HEK293 (cell line): ENCODE results near the gene EXOSC2.
"Not testable (repeated sequence)": the region's sequence is repeated elsewhere in the genome, so short reads cannot be mapped to it uniquely, and the experiment has no call there.

Experiments used
- CTCF ChIA-PET: fragments of 350-600 bp; formaldehyde crosslinking; extraction: SDS; loops from one replicate; lab custom pipeline; 2021; ENCODE audit warnings: antibody characterized with exemption; lab: Yijun Ruan, JAX
- POLR2A ChIA-PET: fragments of 300-600 bp; formaldehyde crosslinking; extraction: SDS; loops from one replicate; lab custom pipeline; 2020; ENCODE audit warnings: antibody characterized with exemption, inconsistent platforms; lab: Yijun Ruan, JAX
- H3K27ac ChIP-seq: fragments of 200-500 bp; sonication (Bioruptor generic); 2 replicates; pipeline ENCODE4 v1.5.1; 2014; ENCODE audit warnings: low read depth, low read length, control low read depth, inconsistent platforms; ENCODE audit errors: extremely low read depth
- H3K36me3 ChIP-seq, 2 experiments: fragments of 200-500 bp in 1 of 2; sonication (Bioruptor generic) in 1 of 2; 1 replicate in 1 of 2; 2 replicates in 1 of 2; pipeline ENCODE4 v1.5.1; 2014 to 2017; ENCODE audit warnings: inconsistent platforms in 2 of 2, low read length in 2 of 2; ENCODE audit not compliant: control insufficient read depth in 2 of 2, insufficient read depth in 1 of 2
- H3K4me1 ChIP-seq: fragments of 200-500 bp; sonication (Bioruptor generic); 2 replicates; pipeline ENCODE4 v1.5.1; 2014; ENCODE audit warnings: mild to moderate bottlenecking, low read length, inconsistent platforms; ENCODE audit not compliant: control insufficient read depth, insufficient read depth
- H3K4me3 ChIP-seq: 2 replicates; pipeline ENCODE4 v1.5.1; 2011; ENCODE audit warnings: low read depth, mild to moderate bottlenecking, control low read depth, low read length, moderate library complexity
- H3K9me3 ChIP-seq: fragments of 200-500 bp; sonication (Bioruptor generic); 2 replicates; pipeline ENCODE4 v1.5.1; 2014; ENCODE audit warnings: low read depth, low read length, inconsistent platforms; ENCODE audit not compliant: control insufficient read depth, insufficient read depth
- AEBP2 ChIP-seq: fragments of 450-650 bp; formaldehyde crosslinking; IDR thresholded peaks from 2 replicates; pipeline ENCODE4 v1.5.1; 2016; ENCODE audit warnings: missing biosample characterization, missing genetic modification characterization, borderline replicate concordance
- HIC1 ChIP-seq: fragments of 450-650 bp; formaldehyde crosslinking; IDR thresholded peaks from 2 replicates; pipeline ENCODE4 v1.5.1; 2016; ENCODE audit warnings: missing biosample characterization, missing genetic modification characterization
- KLF1 ChIP-seq: fragments of 450-650 bp; formaldehyde crosslinking; IDR thresholded peaks from 2 replicates; pipeline ENCODE4 v1.5.1; 2016; ENCODE audit warnings: missing biosample characterization, missing genetic modification characterization
- KLF16 ChIP-seq: fragments of 450-650 bp; formaldehyde crosslinking; IDR thresholded peaks from 2 replicates; pipeline ENCODE4 v1.5.1; 2017; ENCODE audit warnings: missing biosample characterization, missing genetic modification characterization
- SP7 ChIP-seq: fragments of 450-650 bp; formaldehyde crosslinking; IDR thresholded peaks from 2 replicates; pipeline ENCODE4 v1.5.1; 2016; ENCODE audit warnings: missing biosample characterization, missing genetic modification characterization
- ZBTB1 ChIP-seq: fragments of 450-650 bp; formaldehyde crosslinking; IDR thresholded peaks from 2 replicates; pipeline ENCODE4 v1.5.1; 2016; ENCODE audit warnings: missing biosample characterization, missing genetic modification characterization
- ZBTB48 ChIP-seq: fragments of 450-650 bp; formaldehyde crosslinking; IDR thresholded peaks from 2 replicates; pipeline ENCODE4 v1.5.1; 2016; ENCODE audit warnings: missing biosample characterization, missing genetic modification characterization
- ZEB2 ChIP-seq: fragments of 450-650 bp; formaldehyde crosslinking; IDR thresholded peaks from 2 replicates; pipeline ENCODE4 v1.5.1; 2016; ENCODE audit warnings: missing biosample characterization, missing genetic modification characterization
- ZNF18 ChIP-seq: fragments of 450-650 bp; formaldehyde crosslinking; IDR thresholded peaks from 2 replicates; pipeline ENCODE4 v1.5.1; 2016; ENCODE audit warnings: missing biosample characterization, missing genetic modification characterization
- ZNF335 ChIP-seq: fragments of 450-650 bp; formaldehyde crosslinking; conservative IDR thresholded peaks from 2 replicates; pipeline ENCODE4 v1.5.1; 2016; ENCODE audit warnings: missing biosample characterization, missing genetic modification characterization
- ZNF350 ChIP-seq: fragments of 450-650 bp; formaldehyde crosslinking; IDR thresholded peaks from 2 replicates; pipeline ENCODE4 v1.5.0; 2017; ENCODE audit warnings: missing biosample characterization, mild to moderate bottlenecking, missing genetic modification characterization
- ZNF366 ChIP-seq: fragments of 450-650 bp; formaldehyde crosslinking; conservative IDR thresholded peaks from 2 replicates; pipeline ENCODE4 v1.5.1; 2016; ENCODE audit warnings: missing biosample characterization, missing genetic modification characterization
- ZNF473 ChIP-seq: fragments of 450-650 bp; formaldehyde crosslinking; IDR thresholded peaks from 2 replicates; pipeline ENCODE4 v1.5.1; 2017; ENCODE audit warnings: missing biosample characterization, missing genetic modification characterization
- ZNF514 ChIP-seq: fragments of 450-650 bp; formaldehyde crosslinking; IDR thresholded peaks from 2 replicates; pipeline ENCODE4 v1.5.1; 2016; ENCODE audit warnings: missing biosample characterization, missing genetic modification characterization
- ZNF544 ChIP-seq: fragments of 450-650 bp; formaldehyde crosslinking; IDR thresholded peaks from 2 replicates; pipeline ENCODE4 v1.5.0; 2017; ENCODE audit warnings: missing biosample characterization, missing genetic modification characterization
- ZNF585B ChIP-seq: fragments of 450-650 bp; formaldehyde crosslinking; IDR thresholded peaks from 2 replicates; pipeline ENCODE4 v1.5.1; 2016; ENCODE audit warnings: missing biosample characterization, missing genetic modification characterization
- ZNF600 ChIP-seq: fragments of 450-650 bp; formaldehyde crosslinking; IDR thresholded peaks from 2 replicates; pipeline ENCODE4 v1.5.1; 2016; ENCODE audit warnings: missing biosample characterization, missing genetic modification characterization
- ZNF660 ChIP-seq: fragments of 450-650 bp; IDR thresholded peaks from 2 replicates; pipeline ENCODE4 v1.5.1; 2018; ENCODE audit warnings: missing biosample characterization, mild to moderate bottlenecking, missing genetic modification characterization
- ZNF704 ChIP-seq: fragments of 450-650 bp; formaldehyde crosslinking; IDR thresholded peaks from 2 replicates; pipeline ENCODE4 v1.5.1; 2016; ENCODE audit warnings: missing biosample characterization, missing genetic modification characterization
- ZNF76 ChIP-seq: fragments of 450-650 bp; formaldehyde crosslinking; IDR thresholded peaks from 2 replicates; pipeline ENCODE4; 2016; ENCODE audit warnings: low read depth, missing biosample characterization, missing genetic modification characterization, borderline replicate concordance
- ZSCAN18 ChIP-seq: fragments of 450-650 bp; formaldehyde crosslinking; IDR thresholded peaks from 2 replicates; pipeline ENCODE4 v1.5.1; 2016; ENCODE audit warnings: missing biosample characterization, missing genetic modification characterization

Gene EXOSC2

GRCh38 chr9:130685945-130686344, 7.6 kb upstream of the EXOSC2 start:
- POLR2A ChIA-PET, result interaction anchor here (0.8 kb wide), 1 partner anchor 8 kb away, joined by 4 read pairs; the partner anchor contains the start of gene EXOSC2
- H3K4me3 ChIP-seq, H3K36me3 ChIP-seq, H3K9me3 ChIP-seq, H3K27ac ChIP-seq, H3K4me1 ChIP-seq: not testable (repeated sequence)
- CTCF ChIA-PET, result interaction anchor here (0.5 to 15.8 kb wide), 8 partner anchors 15 to 1472 kb away, joined by 3 to 305 read pairs (median 4); no protein-coding TSS in a partner anchor

GRCh38 chr9:130687615-130688014, 6.0 kb upstream of the EXOSC2 start:
- CTCF ChIA-PET, result interaction anchor here (1.1 to 15.8 kb wide), 3 partner anchors 13 to 223 kb away, joined by 3 to 305 read pairs (median 46); no protein-coding TSS in a partner anchor
- no peak overlapping the region for H3K27ac ChIP-seq
- no peak overlapping the region for H3K4me3 ChIP-seq
- no peaks in the 10 kb centered on the region for H3K36me3 ChIP-seq
- no peaks in the 10 kb centered on the region for H3K9me3 ChIP-seq
- no peaks in the 10 kb centered on the region for H3K4me1 ChIP-seq
- TF ChIP-seq ZNF473 (tag by site-specific recombination), result no peak
- TF ChIP-seq ZNF335, result peak; percentile 95
- POLR2A ChIA-PET, result interaction anchor here (0.7 kb wide), 1 partner anchor 152 kb away, joined by 7 read pairs; no protein-coding TSS in a partner anchor

GRCh38 chr9:130688072-130688471, 5.5 kb upstream of the EXOSC2 start:
- CTCF ChIA-PET, result interaction anchor here (1.1 to 15.8 kb wide), 3 partner anchors 19 to 224 kb away, joined by 3 to 305 read pairs (median 6); no protein-coding TSS in a partner anchor
- Histone ChIP-seq H3K4me3 (no peak overlapping the region), H3K36me3 (no peaks in the 10 kb centered on the region), H3K4me1 (no peaks in the 10 kb centered on the region), H3K9me3 (no peaks in the 10 kb centered on the region), H3K27ac (no peak overlapping the region)
- TF ChIP-seq ZNF350 (tag by site-specific recombination) (no peak), ZEB2 (no peak), ZNF514 (tag by site-specific recombination) (no peak), ZBTB1 (no peak), AEBP2 (tag by site-specific recombination) (no peak), ZNF660 (tag by site-specific recombination) (no peak), ZNF335 (no peak), KLF1 (no peak), ZNF18 (no peak), ZNF76 (tag by site-specific recombination) (no peak), HIC1 (tag by site-specific recombination) (no peak)
- POLR2A ChIA-PET, result no interaction called here

GRCh38 chr9:130689572-130689936, 4.0 kb upstream of the EXOSC2 start:
- POLR2A ChIA-PET, result interaction anchor here (1.0 to 1.3 kb wide), 2 partner anchors 9 to 12 kb away, joined by 3 read pairs; no protein-coding TSS in a partner anchor
- H3K36me3 ChIP-seq, result no peaks in the 10 kb centered on the region
- no peak overlapping the region for H3K4me3 ChIP-seq
- H3K9me3 ChIP-seq, result no peaks in the 10 kb centered on the region
- no peaks in the 10 kb centered on the region for H3K4me1 ChIP-seq
- CTCF ChIA-PET, result interaction anchor here (0.6 to 15.8 kb wide), 6 partner anchors 12 to 309 kb away, joined by 3 to 305 read pairs (median 4); no protein-coding TSS in a partner anchor
- H3K27ac ChIP-seq, result no peak overlapping the region
- TF ChIP-seq ZSCAN18 (tag by site-specific recombination) (no peak), ZBTB48 (no peak), ZNF600 (tag by site-specific recombination) (peak; percentile 16; the same call in 1 of the 2 replicates), ZNF585B (tag by site-specific recombination) (no peak), SP7 (tag by site-specific recombination) (no peak), ZNF366 (tag by site-specific recombination) (peak; percentile 26; the same call in 1 of the 2 replicates), KLF16 (tag by site-specific recombination) (no peak), ZNF544 (tag by site-specific recombination) (no peak), ZNF704 (tag by site-specific recombination) (no peak)
